ENCODE measurements around the gene NEGR1. TPM values are rescaled to one million over a fixed set of nuclear protein-coding genes. Genes with fewer than 3 reads are reported as not detected.

The NEGR1 gene
- total RNA-seq, 4 donors from 2014 or later = 33.3 to 73.0 (median 54.1) TPM

GRCh38 chr1:72280131-72280530, 2.2 kb downstream of the NEGR1 start:
- ATAC-seq = no peak
- H3K4me1 ChIP-seq = peaks cover 0 to 48% (median 0%) of the 10 kb centered on the region in 3 donors

GRCh38 chr1:72278461-72278860, 3.9 kb downstream of the NEGR1 start:
- Histone ChIP-seq H3K4me1 (peaks cover 0 to 41% (median 0%) of the 10 kb centered on the region in 3 donors), H3K27ac (peak overlapping the region in 3 of 4 donors; percentile 62 to 93 (median 91)), H3K9me3 (no peaks in the 10 kb centered on the region), H3K4me3 (peak overlapping the region; percentile 2 to 17), H3K36me3 (no peaks in the 10 kb centered on the region), H3K27me3 (no peaks in the 10 kb centered on the region)
- TF ChIP-seq EP300 (IDR thresholded peaks at IDR 0.05) (no peak), POLR2A (IDR thresholded peaks at IDR 0.05) (no peak), CTCF (IDR thresholded peaks at IDR 0.05) (no peak), POLR2AphosphoS5 (IDR thresholded peaks at IDR 0.05) (no peak)
- no peak for ATAC-seq

More at GRCh38 chr1:72280131-72280530, 2.2 kb downstream of the NEGR1 start:
- no peaks in the 10 kb centered on the region for H3K27me3 ChIP-seq
- no peaks in the 10 kb centered on the region for H3K9me3 ChIP-seq
- peak overlapping the region; percentile 15 to 74 for H3K4me3 ChIP-seq
- no peaks in the 10 kb centered on the region for H3K36me3 ChIP-seq
- no peak for TF ChIP-seq EP300 (IDR thresholded peaks at IDR 0.05)
- TF ChIP-seq POLR2A (IDR thresholded peaks at IDR 0.05) = no peak
- no peak for TF ChIP-seq CTCF (IDR thresholded peaks at IDR 0.05)
- no peak for TF ChIP-seq POLR2AphosphoS5 (IDR thresholded peaks at IDR 0.05)
- peak overlapping the region; percentile 53 to 93 (median 78) for H3K27ac ChIP-seq

GRCh38 chr1:72271555-72272085, 10.7 kb downstream of the NEGR1 start:
- peaks cover 0 to 2% (median 0%) of the 10 kb centered on the region in 3 donors for H3K4me1 ChIP-seq
- H3K9me3 ChIP-seq = no peaks in the 10 kb centered on the region
- no peaks in the 10 kb centered on the region for H3K27me3 ChIP-seq
- WGBS, 2 donors (ENCODE audit: low coverage in 1 of 2) = 77 to 82% methylated on average over 6 of the region's 6 CpGs
- no peak overlapping the region for H3K27ac ChIP-seq
- no peaks in the 10 kb centered on the region for H3K36me3 ChIP-seq
- TF ChIP-seq POLR2A (IDR thresholded peaks at IDR 0.05) (no peak), POLR2AphosphoS5 (IDR thresholded peaks at IDR 0.05) (no peak), CTCF (IDR thresholded peaks at IDR 0.05) (no peak), EP300 (IDR thresholded peaks at IDR 0.05) (no peak)
- no peak for ATAC-seq
- no peak overlapping the region for H3K4me3 ChIP-seq

GRCh38 chr1:72262735-72263134, 19.6 kb downstream of the NEGR1 start:
- Histone ChIP-seq H3K36me3 (no peaks in the 10 kb centered on the region), H3K4me1 (no peaks in the 10 kb centered on the region), H3K4me3 (no peak overlapping the region), H3K27me3 (no peaks in the 10 kb centered on the region), H3K9me3 (no peaks in the 10 kb centered on the region), H3K27ac (no peak overlapping the region)
- WGBS, 2 donors (ENCODE audit: low coverage in 1 of 2) = 71 to 73% methylated on average over 2 of the region's 2 CpGs
- ATAC-seq = no peak
- TF ChIP-seq EP300 (IDR thresholded peaks at IDR 0.05) = no peak
- no peak for TF ChIP-seq POLR2A (IDR thresholded peaks at IDR 0.05)
- no peak for TF ChIP-seq CTCF (IDR thresholded peaks at IDR 0.05)
- no peak for TF ChIP-seq POLR2AphosphoS5 (IDR thresholded peaks at IDR 0.05)

GRCh38 chr1:72253132-72253531, 29.2 kb downstream of the NEGR1 start:
- peaks cover 0 to 7% (median 0%) of the 10 kb centered on the region in 3 donors for H3K4me1 ChIP-seq
- H3K36me3 ChIP-seq = no peaks in the 10 kb centered on the region
- H3K27ac ChIP-seq = no peak overlapping the region
- no peaks in the 10 kb centered on the region for H3K27me3 ChIP-seq
- no peak for ATAC-seq
- TF ChIP-seq CTCF (IDR thresholded peaks at IDR 0.05) (no peak), POLR2A (IDR thresholded peaks at IDR 0.05) (no peak), EP300 (IDR thresholded peaks at IDR 0.05) (no peak), POLR2AphosphoS5 (IDR thresholded peaks at IDR 0.05) (no peak)
- no peaks in the 10 kb centered on the region for H3K9me3 ChIP-seq
- H3K4me3 ChIP-seq = no peak overlapping the region

All from gastroesophageal sphincter (tissue), 4 donors.